Stimulated activated naive B cell treated with anti-CD40 and anti-IgM and Interleukin-4, amounts not matched to agents 10 μg/mL and 1 μg/mL and 100 μg/mL, for 72 hours (primary cell): Measurements from ENCODE around the gene PCDH9.

Experiments
- ATAC-seq, 2 donors: fragments of 150-1000 bp; cut with Tn5 transposase; replicated peaks; 2 replicates each; pipeline ENCODE4 v1.10.0; 2021; ENCODE audit warnings: moderate library complexity in 1 of 2
- DNase-seq: peaks from one replicate; pipeline ENCODE4 v3.0.0; 2021
- H3K27ac Mint-ChIP-seq: one replicate; pipeline ENCODE4 v1.8.0; 2022; ENCODE audit warnings: mild to moderate bottlenecking, mixed read lengths
- H3K27me3 Mint-ChIP-seq, 2 donors: one replicate each; pipeline ENCODE4 v1.8.0; 2022; ENCODE audit warnings: mixed read lengths in 2 of 2
- H3K36me3 Mint-ChIP-seq, 2 donors: one replicate each; pipeline ENCODE4 v1.8.0; 2022; ENCODE audit warnings: mixed read lengths in 2 of 2, mild to moderate bottlenecking in 1 of 2
- H3K4me1 Mint-ChIP-seq, 2 donors: one replicate each; pipeline ENCODE4 v1.8.0; 2022; ENCODE audit warnings: mixed read lengths in 2 of 2, mild to moderate bottlenecking in 1 of 2
- H3K4me3 Mint-ChIP-seq, 2 donors: one replicate each; pipeline ENCODE4 v1.8.0; 2022; ENCODE audit warnings: mild to moderate bottlenecking in 2 of 2, mixed read lengths in 2 of 2, moderate library complexity in 1 of 2
- H3K9me3 Mint-ChIP-seq, 2 donors: one replicate each; pipeline ENCODE4 v1.8.0; 2022; ENCODE audit warnings: mixed read lengths in 2 of 2, mild to moderate bottlenecking in 1 of 2

The PCDH9 gene

GRCh38 chr13:66506051-66506777 is 723.9 kb downstream of the PCDH9 start:
- no peak overlapping the region for H3K4me3 Mint-ChIP-seq

GRCh38 chr13:66503890-66504289 is 726.2 kb downstream of the PCDH9 start:
- Mint-ChIP-seq H3K4me3 (no peak overlapping the region), H3K9me3 (no peaks in the 10 kb centered on the region)
- ATAC-seq: no peak

More at GRCh38 chr13:66506051-66506777, 723.9 kb downstream of the PCDH9 start:
- H3K27me3 Mint-ChIP-seq: no peaks in the 10 kb centered on the region
- DNase-seq (no peak), ATAC-seq (no peak)
- H3K36me3 Mint-ChIP-seq: peaks cover 2 to 4% of the 10 kb centered on the region in 2 donors
- H3K9me3 Mint-ChIP-seq: no peaks in the 10 kb centered on the region
- H3K4me1 Mint-ChIP-seq: peaks cover 5 to 6% of the 10 kb centered on the region in 2 donors
- H3K27ac Mint-ChIP-seq: no peak overlapping the region

DNA sequence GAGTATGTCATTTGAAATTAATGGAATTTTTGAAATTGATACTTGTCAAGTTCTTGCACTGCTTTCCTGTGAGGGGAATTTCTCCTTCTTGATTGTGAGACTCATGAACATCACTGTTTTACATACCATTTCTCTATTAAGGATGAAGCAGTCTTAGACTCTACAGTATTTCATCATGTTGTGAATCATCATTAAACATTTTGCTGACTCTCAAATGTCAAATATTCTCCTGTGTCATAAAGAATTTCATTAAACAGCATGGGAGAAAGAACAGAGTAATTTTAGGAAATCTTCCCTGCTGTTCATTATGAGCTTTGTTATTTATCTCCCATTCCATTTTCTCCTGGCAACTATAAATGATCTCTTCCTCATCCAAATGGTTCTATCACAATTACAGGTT is 729.0 kb downstream of the PCDH9 start:
- Mint-ChIP-seq H3K27me3 (no peaks in the 10 kb centered on the region), H3K27ac (no peak overlapping the region), H3K4me3 (no peak overlapping the region), H3K36me3 (peaks cover 1 to 4% of the 10 kb centered on the region in 2 donors), H3K9me3 (no peaks in the 10 kb centered on the region), H3K4me1 (peaks cover 0 to 2% of the 10 kb centered on the region in 2 donors)
- DNase-seq (no peak), ATAC-seq (no peak)

More at GRCh38 chr13:66503890-66504289, 726.2 kb downstream of the PCDH9 start:
- H3K36me3 Mint-ChIP-seq: peaks cover 2 to 4% of the 10 kb centered on the region in 2 donors
- peaks cover 0 to 2% of the 10 kb centered on the region in 2 donors for H3K4me1 Mint-ChIP-seq
- DNase-seq: no peak
- no peak overlapping the region for H3K27ac Mint-ChIP-seq
- H3K27me3 Mint-ChIP-seq: no peaks in the 10 kb centered on the region

- H3K9me3 Mint-ChIP-seq: no peaks in the 10 kb centered on the region
- no peak for DNase-seq
- no peaks in the 10 kb centered on the region for H3K36me3 Mint-ChIP-seq
- H3K4me3 Mint-ChIP-seq: no peak overlapping the region
- H3K27ac Mint-ChIP-seq: no peak overlapping the region
- ATAC-seq: peak; percentile 94 to 95
- H3K4me1 Mint-ChIP-seq: peaks cover 0 to 3% of the 10 kb centered on the region in 2 donors
- no peaks in the 10 kb centered on the region for H3K27me3 Mint-ChIP-seq
These were observed 737.7 kb downstream of the PCDH9 start for GRCh38 chr13:66492479-66492878.

- Mint-ChIP-seq H3K27ac (no peak overlapping the region), H3K4me1 (peaks cover 0 to 3% of the 10 kb centered on the region in 2 donors), H3K27me3 (no peaks in the 10 kb centered on the region), H3K4me3 (no peak overlapping the region), H3K9me3 (no peaks in the 10 kb centered on the region), H3K36me3 (no peaks in the 10 kb centered on the region)
- no peak for ATAC-seq
- DNase-seq: no peak
These were observed 738.9 kb downstream of the PCDH9 start for GRCh38 chr13:66491251-66491650.

GRCh38 chr13:66489586-66489985 is 740.5 kb downstream of the PCDH9 start:
- Mint-ChIP-seq H3K27ac (no peak overlapping the region), H3K27me3 (no peaks in the 10 kb centered on the region), H3K9me3 (no peaks in the 10 kb centered on the region), H3K36me3 (no peaks in the 10 kb centered on the region), H3K4me3 (no peak overlapping the region), H3K4me1 (peaks cover 0 to 3% of the 10 kb centered on the region in 2 donors)
- no peak for DNase-seq
- ATAC-seq: no peak

GRCh38 chr13:66489172-66489571 is 741.0 kb downstream of the PCDH9 start:
- Mint-ChIP-seq H3K27me3 (no peaks in the 10 kb centered on the region), H3K4me1 (peaks cover 0 to 3% of the 10 kb centered on the region in 2 donors), H3K4me3 (no peak overlapping the region), H3K27ac (no peak overlapping the region), H3K36me3 (no peaks in the 10 kb centered on the region), H3K9me3 (no peaks in the 10 kb centered on the region)
- DNase-seq: no peak
- no peak for ATAC-seq

- Mint-ChIP-seq H3K4me3 (no peak overlapping the region), H3K27me3 (no peaks in the 10 kb centered on the region), H3K27ac (no peak overlapping the region), H3K9me3 (peaks cover 0 to 3% of the 10 kb centered on the region in 2 donors), H3K36me3 (no peaks in the 10 kb centered on the region), H3K4me1 (no peaks in the 10 kb centered on the region)
- ATAC-seq: no peak
- DNase-seq: no peak
These were observed 746.4 kb downstream of the PCDH9 start for GRCh38 chr13:66483712-66484111.

GRCh38 chr13:66482836-66483235 is 747.3 kb downstream of the PCDH9 start:
- no peak overlapping the region for H3K27ac Mint-ChIP-seq
- peaks cover 0 to 3% of the 10 kb centered on the region in 2 donors for H3K9me3 Mint-ChIP-seq
- no peaks in the 10 kb centered on the region for H3K4me1 Mint-ChIP-seq
- ATAC-seq (no peak), DNase-seq (no peak)
- H3K36me3 Mint-ChIP-seq: no peaks in the 10 kb centered on the region
- H3K27me3 Mint-ChIP-seq: no peaks in the 10 kb centered on the region
- no peak overlapping the region for H3K4me3 Mint-ChIP-seq

GRCh38 chr13:66477816-66478215 is 752.3 kb downstream of the PCDH9 start:
- Mint-ChIP-seq H3K36me3 (no peaks in the 10 kb centered on the region), H3K27me3 (no peaks in the 10 kb centered on the region), H3K4me3 (no peak overlapping the region), H3K27ac (no peak overlapping the region), H3K9me3 (peaks cover 0 to 3% of the 10 kb centered on the region in 2 donors), H3K4me1 (no peaks in the 10 kb centered on the region)
- no peak for DNase-seq
- ATAC-seq: no peak

DNA sequence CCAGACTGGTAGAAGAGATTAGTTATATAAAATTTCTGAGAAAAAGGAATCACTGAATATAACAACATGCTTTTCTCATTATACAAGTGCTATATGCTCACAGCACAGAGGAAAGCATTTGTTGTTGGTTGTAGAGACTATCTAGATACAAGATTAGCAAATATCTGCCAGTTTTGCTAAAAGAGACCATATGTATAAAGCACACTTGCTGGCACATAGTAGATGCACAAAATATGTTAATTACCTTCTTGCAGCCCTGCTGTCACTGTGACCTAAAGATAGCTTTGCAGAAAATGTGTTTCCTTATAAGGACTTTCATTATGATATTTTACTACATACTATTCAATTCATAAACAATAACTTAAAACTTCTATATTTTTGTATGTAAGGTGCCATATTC is 755.1 kb downstream of the PCDH9 start:
- Mint-ChIP-seq H3K27me3 (no peaks in the 10 kb centered on the region), H3K4me3 (no peak overlapping the region), H3K9me3 (peaks cover 0 to 3% of the 10 kb centered on the region in 2 donors), H3K27ac (no peak overlapping the region), H3K36me3 (no peaks in the 10 kb centered on the region), H3K4me1 (no peaks in the 10 kb centered on the region)
- ATAC-seq: no peak
- DNase-seq: no peak

- ATAC-seq (no peak), DNase-seq (no peak)
- Mint-ChIP-seq H3K36me3 (peaks cover 0 to 6% of the 10 kb centered on the region in 2 donors), H3K9me3 (peaks cover 3 to 6% of the 10 kb centered on the region in 2 donors), H3K4me3 (no peak overlapping the region), H3K4me1 (peaks cover 7 to 10% of the 10 kb centered on the region in 2 donors), H3K27me3 (no peaks in the 10 kb centered on the region), H3K27ac (no peak overlapping the region)
These were observed 760.4 kb downstream of the PCDH9 start for GRCh38 chr13:66469745-66470144.

- Mint-ChIP-seq H3K36me3 (peaks cover 0 to 6% of the 10 kb centered on the region in 2 donors), H3K4me3 (no peak overlapping the region), H3K27ac (no peak overlapping the region), H3K4me1 (peaks cover 7 to 10% of the 10 kb centered on the region in 2 donors), H3K27me3 (no peaks in the 10 kb centered on the region), H3K9me3 (peaks cover 3 to 6% of the 10 kb centered on the region in 2 donors)
- DNase-seq (no peak), ATAC-seq (no peak)
These were observed 761.5 kb downstream of the PCDH9 start for GRCh38 chr13:66468656-66469055.

GRCh38 chr13:66462187-66462586 is 767.9 kb downstream of the PCDH9 start:
- peaks cover 7 to 10% of the 10 kb centered on the region in 2 donors for H3K4me1 Mint-ChIP-seq
- no peak overlapping the region for H3K4me3 Mint-ChIP-seq
- ATAC-seq (no peak), DNase-seq (no peak)
- no peak overlapping the region for H3K27ac Mint-ChIP-seq
- peaks cover 0 to 6% of the 10 kb centered on the region in 2 donors for H3K36me3 Mint-ChIP-seq
- peaks cover 3 to 6% of the 10 kb centered on the region in 2 donors for H3K9me3 Mint-ChIP-seq
- H3K27me3 Mint-ChIP-seq: no peaks in the 10 kb centered on the region

GRCh38 chr13:66461021-66461420 is 769.1 kb downstream of the PCDH9 start:
- Mint-ChIP-seq H3K36me3 (peaks cover 0 to under 1% of the 10 kb centered on the region in 2 donors), H3K4me3 (no peak overlapping the region), H3K27me3 (no peaks in the 10 kb centered on the region), H3K4me1 (peaks cover under 1 to 1% of the 10 kb centered on the region in 2 donors), H3K27ac (no peak overlapping the region), H3K9me3 (peaks cover 0 to under 1% of the 10 kb centered on the region in 2 donors)
- ATAC-seq: no peak
- DNase-seq: no peak
